Measurements from ENCODE around the gene SLC37A1.
A peak's percentile ranks its signal among the peaks of the same experiment; 100 is the strongest.

The SLC37A1 gene

GRCh38 chr21:42585881-42586280, 72.2 kb downstream of the SLC37A1 start:
- no peak for DNase-seq (ENCODE audit: insufficient read length, low spot score)

GRCh38 chr21:42586406-42586805, 72.8 kb downstream of the SLC37A1 start:
- FAIRE-seq (no peak), DNase-seq (ENCODE audit: insufficient read length, low spot score) (no peak)

More at GRCh38 chr21:42585881-42586280, 72.2 kb downstream of the SLC37A1 start:
- FAIRE-seq = no peak

GRCh38 chr21:42587036-42587435, 73.4 kb downstream of the SLC37A1 start:
- DNase-seq (ENCODE audit: insufficient read length, low spot score) = no peak
- no peak for FAIRE-seq

- no peak for DNase-seq (ENCODE audit: insufficient read length, low spot score)
- no peak for FAIRE-seq
Observed at GRCh38 chr21:42590431-42591131, 76.9 kb downstream of the SLC37A1 start.

- FAIRE-seq (peak; percentile 96), DNase-seq (ENCODE audit: insufficient read length, low spot score) (no peak)
Observed at GRCh38 chr21:42591170-42591869, 77.7 kb downstream of the SLC37A1 start.

- no peak for DNase-seq (ENCODE audit: insufficient read length, low spot score)
- FAIRE-seq = no peak
Observed at GRCh38 chr21:42592156-42592820, 78.6 kb downstream of the SLC37A1 start.

GRCh38 chr21:42593007-42593814, 79.6 kb downstream of the SLC37A1 start:
- DNase-seq (ENCODE audit: insufficient read length, low spot score) = peak; percentile 91
- no peak for FAIRE-seq

- FAIRE-seq = no peak
- DNase-seq (ENCODE audit: insufficient read length, low spot score) = no peak
Observed at GRCh38 chr21:42594616-42595282, 81.1 kb downstream of the SLC37A1 start.

GRCh38 chr21:42595283-42596187, 81.9 kb downstream of the SLC37A1 start:
- FAIRE-seq = no peak
- no peak for DNase-seq (ENCODE audit: insufficient read length, low spot score)

- DNase-seq (ENCODE audit: insufficient read length, low spot score) (no peak), FAIRE-seq (no peak)
Observed at GRCh38 chr21:42596657-42597056, 83.0 kb downstream of the SLC37A1 start.

- FAIRE-seq (no peak), DNase-seq (ENCODE audit: insufficient read length, low spot score) (no peak)
Observed at GRCh38 chr21:42597487-42598158, 84.0 kb downstream of the SLC37A1 start.

- DNase-seq (ENCODE audit: insufficient read length, low spot score) = no peak
Observed at GRCh38 chr21:42598159-42598735, 84.6 kb downstream of the SLC37A1 start.

GRCh38 chr21:42599486-42599885, 85.8 kb downstream of the SLC37A1 start:
- no peak for DNase-seq (ENCODE audit: insufficient read length, low spot score)
- no peak for FAIRE-seq

More at GRCh38 chr21:42598159-42598735, 84.6 kb downstream of the SLC37A1 start:
- FAIRE-seq = no peak

- FAIRE-seq (no peak), DNase-seq (ENCODE audit: insufficient read length, low spot score) (no peak)
Observed at GRCh38 chr21:42599962-42600361, 86.3 kb downstream of the SLC37A1 start.

GRCh38 chr21:42601656-42602055, 88.0 kb downstream of the SLC37A1 start:
- FAIRE-seq (no peak), DNase-seq (ENCODE audit: insufficient read length, low spot score) (no peak)

- FAIRE-seq = no peak
- no peak for DNase-seq (ENCODE audit: insufficient read length, low spot score)
Observed at GRCh38 chr21:42607102-42607501, 93.5 kb downstream of the SLC37A1 start.

GRCh38 chr21:42607525-42608102, 94.0 kb downstream of the SLC37A1 start:
- DNase-seq (ENCODE audit: insufficient read length, low spot score) (no peak), FAIRE-seq (no peak)

- FAIRE-seq (no peak), DNase-seq (ENCODE audit: insufficient read length, low spot score) (no peak)
Observed at GRCh38 chr21:42608446-42608845, 94.8 kb downstream of the SLC37A1 start.

Measured in HTR-8/SVneo (cell line).